NCI-H69 (cell line): ENCODE measurements around the gene VEZF1.
"Not testable (repeated sequence)": the region's sequence is repeated elsewhere in the genome, so short reads cannot be mapped to it uniquely, and the experiment has no call there.

Experiments used
- DNase-seq: peaks from one replicate; lab custom pipeline; 2025; lab: John Stamatoyannopoulos, UW

Gene VEZF1

DNA sequence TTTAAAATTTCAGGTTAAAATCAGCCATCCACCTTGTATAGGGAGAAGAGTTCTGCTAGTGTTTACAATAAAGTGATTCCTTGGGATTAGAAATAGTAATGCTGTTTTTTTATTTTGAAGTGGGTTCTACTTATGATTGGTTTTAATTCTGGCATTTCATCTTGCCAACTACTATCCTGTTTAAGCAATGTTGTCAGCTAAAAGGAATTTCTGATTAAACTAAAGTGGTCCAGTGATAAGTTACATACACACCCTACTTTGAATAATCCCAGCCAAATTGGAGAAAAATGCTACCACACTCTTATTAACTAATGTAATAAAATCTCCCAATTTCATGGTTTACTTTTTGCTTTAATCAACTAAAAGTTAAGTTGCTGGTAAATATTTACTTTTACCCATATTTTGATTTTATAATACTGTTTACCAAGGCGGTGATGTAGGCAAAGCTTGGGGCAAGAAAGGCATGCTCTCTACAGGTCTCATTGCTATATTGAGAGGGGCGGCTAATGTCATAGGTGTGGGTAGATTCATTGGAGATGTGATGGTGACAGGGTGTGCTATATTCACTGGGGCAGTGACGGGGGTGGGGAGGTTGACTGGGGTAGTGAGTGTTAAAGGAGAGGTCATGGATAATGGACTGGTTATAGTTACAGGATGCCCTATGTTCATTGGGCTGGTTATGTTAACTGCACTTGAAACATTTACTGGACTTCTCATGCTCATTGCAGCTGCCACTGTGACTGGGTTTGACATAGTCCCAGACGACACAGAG lies 13.8 kb downstream of the VEZF1 start:
- DNase-seq: not testable (repeated sequence)

DNA sequence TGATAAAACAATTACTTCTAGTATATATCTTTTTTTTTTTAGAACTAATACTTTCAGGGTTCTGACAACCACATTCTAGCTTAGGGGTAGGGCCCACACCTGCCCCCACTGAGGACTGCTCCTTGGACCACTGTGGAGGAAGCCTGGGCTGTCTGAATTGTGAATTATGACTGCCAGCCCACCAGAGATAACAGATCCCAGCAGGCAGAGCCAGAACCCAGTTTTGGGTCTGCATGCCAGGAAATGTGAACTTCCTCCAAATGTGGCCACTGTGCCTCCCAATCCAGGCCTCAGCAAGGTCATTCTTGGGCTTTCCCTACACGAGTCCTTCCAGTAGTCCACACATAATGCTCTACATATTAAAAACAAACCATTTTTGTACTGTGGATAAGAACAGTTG lies 15.9 kb downstream of the VEZF1 start:
- DNase-seq: no peak

DNA sequence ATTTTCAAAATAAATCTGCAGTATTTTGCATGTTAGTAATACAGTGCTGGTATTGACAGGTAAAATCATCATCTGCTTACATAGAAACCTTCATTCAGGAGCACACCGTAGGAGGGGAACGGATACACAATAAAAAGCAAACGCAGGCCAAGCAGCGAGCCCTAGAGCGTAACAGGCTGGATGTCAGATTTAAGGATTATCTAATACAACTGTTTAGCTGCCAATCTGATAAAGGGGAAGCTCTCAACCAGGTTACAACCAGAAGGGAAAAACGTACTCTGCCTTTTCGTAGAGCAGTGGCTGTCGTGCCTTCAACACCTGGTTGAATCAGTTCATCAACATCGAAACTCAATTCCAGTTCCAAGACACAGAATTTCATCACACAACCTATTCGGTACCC lies 16.5 kb downstream of the VEZF1 start:
- DNase-seq: no peak

DNA sequence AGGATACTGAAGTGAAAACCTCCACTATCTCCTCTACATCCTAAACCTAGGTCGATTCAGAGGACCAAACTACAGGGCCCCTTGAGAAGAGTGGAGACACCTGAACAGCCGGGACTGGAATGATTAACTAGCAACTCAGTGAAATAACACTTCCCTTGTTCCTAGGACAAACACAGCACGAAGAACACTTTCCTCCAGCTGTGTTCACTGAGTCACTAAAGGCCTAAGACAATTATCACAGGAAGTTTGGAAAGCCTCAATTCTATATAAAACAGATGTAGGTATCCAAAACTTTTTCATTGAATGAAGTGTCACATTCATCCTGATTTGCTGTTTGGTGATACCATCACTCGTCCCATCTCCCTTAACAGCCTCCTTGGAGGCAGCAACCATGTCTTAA lies 17.3 kb downstream of the VEZF1 start:
- no peak for DNase-seq

DNA sequence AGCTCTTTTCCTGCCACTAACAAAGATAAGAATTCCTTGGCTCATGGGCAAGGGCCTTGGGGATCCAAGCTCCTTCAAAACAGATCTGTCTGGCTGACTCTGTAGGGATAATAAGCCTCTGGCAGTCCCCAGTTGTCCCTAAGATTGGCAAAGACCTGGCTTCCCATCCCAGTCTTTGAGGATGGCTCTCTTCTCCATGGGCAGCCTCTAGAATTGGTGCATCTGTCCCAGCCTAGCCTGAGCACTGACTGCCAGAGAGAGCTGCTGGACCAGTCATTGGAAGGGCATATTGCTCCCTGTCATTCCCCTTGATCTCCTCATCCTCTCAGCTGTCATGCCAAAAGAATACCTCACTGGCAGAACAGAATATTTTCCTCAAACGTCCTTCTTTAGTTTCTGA lies 19.6 kb downstream of the VEZF1 start:
- no peak for DNase-seq

DNA sequence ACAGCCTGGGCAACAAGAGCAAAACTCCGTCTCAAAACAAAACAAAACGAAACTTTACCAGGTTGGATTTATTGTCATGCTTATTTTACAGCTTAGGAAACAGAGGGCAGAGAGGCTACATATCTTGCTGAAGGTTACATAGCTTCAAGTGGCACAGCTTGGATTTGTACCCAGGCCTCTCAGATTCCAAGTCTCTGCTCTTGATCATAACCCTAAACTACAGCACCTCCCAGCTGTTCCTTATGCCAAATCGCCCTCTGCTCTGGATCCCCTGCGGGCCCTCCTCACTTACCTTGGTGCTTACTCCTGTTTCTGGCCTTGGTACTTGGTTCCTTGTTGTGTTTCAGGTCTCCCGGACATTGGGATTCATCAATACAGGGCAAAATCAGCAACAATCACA lies 21.2 kb downstream of the VEZF1 start:
- DNase-seq: no peak

DNA sequence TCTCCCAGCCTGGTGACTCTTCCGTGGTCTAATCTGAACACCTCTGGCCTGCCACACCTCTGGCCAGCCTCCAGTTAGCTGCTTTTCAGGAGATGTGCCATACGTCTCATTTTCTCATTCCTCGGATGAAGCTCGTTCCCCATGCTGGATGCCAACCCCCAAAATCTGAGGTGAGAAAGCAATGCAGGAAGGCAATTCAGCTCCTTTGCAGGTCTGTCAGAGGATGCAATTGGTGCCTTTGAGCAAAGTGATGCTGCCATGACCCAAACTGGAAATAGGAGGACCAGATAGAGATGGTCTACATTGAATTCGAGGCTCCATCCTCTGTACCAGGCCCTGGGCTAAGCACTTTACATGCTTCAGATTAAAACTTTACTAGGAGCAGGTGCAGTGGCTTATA lies 21.8 kb downstream of the VEZF1 start:
- DNase-seq: no peak

DNA sequence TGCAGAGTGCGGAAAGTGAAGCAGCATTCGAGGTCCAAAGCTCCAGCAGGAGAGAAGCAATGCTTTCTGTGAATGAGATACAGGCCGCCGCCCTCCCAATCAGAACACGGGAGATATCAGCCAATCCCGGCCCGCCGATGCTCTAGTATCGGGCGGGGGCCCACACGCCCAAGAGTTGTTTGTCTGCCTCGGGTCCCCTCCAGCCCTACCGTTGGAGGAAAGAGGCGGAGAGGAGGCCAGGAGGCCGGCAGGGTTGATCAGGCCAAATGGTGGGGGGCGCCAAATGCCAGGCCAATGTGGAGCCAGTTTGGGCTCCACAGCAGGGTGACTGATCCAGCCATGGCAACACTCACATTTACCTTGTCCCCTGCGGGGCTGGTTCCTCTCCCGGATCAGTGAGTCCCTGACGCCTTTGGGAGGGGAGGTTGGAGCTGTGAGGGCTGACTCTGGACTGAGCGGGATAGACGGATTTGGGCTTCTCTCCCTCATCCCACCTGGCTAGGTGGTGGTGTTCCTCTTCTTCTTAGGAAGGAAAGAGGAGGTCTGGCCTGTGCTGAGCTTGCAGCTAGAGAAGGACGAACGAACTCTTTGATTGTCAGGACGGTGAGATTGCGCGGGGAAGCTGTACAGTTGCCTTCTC lies 22.4 kb downstream of the VEZF1 start:
- DNase-seq: no peak

DNA sequence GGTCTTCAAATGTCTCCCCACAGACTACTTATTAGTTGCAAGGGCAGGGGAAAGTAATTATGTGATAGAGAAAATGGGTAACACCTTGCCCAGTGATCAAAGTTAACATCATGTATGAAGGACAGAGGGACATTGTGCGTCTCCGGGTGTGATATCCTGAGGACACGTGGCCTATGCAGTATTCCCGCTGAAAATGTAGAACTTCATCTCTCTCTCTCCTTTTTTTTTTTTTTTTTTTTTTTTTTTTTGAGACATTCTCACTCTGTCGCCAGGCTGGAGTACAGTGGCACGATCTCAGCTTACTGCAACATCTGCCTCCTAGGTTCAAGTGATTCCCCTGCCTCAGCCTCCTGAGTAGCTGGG lies 24.9 kb downstream of the VEZF1 start:
- DNase-seq: no peak

DNA sequence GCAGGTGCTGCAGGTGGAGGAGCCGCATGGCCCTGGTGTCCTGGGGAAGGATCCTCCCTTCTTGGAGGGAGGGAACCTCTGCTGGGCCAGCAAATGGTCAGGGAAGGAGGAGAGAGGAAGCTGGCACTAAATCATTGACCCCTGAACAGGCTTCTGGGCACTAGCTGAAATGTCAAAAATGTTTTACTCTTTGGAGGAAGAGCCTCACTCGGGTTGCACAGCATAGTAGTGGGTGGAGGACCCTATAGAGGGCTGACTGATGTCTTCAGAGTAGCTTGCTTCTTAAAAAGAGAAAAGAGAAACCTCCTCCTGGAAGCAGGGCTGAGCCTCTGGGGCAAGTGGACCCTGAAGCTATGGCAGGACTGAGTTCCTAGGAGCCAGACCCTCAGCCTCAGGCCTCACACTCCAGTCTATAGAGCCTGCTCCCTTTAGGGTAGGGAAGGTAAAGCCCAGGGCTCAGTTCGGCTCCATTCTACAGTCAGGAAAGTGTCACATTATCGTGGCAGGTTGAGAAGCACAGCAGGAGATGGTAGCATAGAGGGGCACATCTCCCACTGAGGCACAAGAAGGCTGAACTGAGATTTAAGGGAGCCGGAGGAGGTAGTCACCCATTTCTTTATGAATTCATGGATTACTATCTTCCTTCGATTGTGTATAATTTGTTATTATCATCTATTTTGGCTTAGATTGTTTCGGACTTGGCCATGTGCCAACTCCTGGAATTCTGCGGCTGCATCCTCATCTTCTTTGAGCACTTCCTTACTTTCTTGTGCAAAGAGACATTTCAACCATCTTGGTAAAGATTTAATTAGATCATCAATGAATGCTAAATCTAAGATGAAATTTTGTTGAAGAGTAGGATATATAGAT lies 25.5 kb downstream of the VEZF1 start:
- no peak for DNase-seq

DNA sequence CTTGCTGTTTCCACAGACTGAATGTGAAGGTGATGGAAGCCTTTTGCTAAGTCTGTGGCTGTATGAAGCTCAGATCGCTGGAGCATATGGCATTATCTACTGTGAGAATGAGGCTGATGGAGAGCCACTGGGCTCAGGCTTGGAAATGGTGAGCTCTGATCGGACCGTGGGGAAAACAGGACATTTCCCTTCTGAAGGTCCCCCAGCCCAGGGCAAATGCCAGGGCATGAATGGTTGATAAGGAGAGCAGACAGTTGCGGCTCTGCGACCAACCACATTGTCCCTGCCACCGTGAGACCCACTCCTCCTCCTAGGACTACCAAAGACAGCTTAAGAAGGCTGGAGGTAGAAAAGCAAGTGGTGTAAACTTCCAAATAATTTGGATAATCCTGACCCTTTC lies 28.1 kb downstream of the VEZF1 start:
- DNase-seq: no peak

DNA sequence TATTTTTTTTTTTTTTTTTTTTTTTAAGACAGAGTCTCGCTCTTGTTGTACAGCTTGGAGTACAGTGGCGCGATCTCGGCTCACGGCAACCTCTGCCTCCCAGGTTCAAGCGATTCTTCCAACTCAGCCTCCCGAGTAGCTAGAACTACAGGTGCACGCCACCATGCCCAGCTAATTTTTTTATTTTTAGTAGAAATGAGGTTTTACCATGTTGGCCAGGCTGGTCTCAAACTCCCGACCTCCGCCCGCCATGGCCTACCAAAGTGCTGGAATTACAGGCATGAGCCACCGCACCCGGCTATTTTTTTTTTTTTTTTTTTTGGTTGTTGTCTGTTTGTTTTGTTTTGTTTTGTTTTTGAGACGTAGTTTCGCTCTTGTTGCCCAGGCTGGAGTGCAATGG lies 29.7 kb downstream of the VEZF1 start:
- DNase-seq: not testable (repeated sequence)

DNA sequence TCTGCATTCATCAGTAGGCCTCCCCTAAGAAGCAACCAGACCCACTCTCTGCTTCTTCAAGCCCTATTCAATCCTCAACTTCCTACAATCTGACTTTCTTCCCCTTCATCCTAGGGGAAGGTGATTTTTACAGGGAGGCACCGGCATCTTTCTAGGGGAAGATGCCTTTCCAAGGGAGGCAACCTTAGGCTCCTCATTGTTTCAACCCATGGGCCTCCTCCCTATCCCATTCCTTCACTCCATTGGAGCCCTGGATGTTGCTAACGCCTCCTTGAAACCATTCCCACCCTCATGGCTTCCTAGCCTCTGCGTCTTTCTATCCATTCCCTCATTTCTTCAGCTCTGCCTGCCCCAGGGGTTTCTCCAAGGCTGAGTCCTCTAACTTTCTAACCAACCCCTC lies 30.2 kb downstream of the VEZF1 start:
- no peak for DNase-seq

DNA sequence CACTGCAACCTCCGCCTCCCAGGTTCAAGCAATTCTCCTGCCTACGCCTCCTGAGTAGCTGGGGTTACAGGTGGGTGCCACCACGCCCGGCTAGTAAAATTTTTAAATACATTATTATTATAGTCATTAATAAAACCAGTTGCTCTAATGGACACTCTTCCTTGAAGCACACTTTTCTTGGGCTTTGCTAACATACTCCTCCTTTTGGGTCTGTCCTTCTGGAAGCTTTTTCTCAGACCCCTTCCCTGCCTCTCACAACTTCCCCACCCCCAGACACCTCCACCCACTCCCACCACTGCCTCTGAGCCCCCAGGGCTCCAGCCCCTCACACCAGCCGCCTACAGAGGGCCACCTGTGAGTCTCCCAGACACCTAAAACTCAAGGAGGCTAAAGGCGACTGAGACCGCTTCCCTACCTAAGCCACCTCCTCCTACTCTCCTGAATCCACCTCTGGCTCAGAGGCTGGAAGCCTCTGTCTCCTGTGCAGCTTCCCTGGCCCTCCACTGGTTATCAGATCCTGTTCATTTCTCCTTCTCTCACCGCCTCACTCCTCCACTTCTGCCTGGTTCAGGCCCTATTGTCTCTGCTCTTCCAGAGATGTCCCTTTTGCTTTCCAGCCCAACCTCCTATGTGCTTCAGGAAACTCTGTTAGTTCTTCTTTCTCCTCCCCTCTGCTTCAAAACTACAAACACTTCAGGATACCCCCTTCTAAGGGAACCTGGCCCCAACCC lies 30.8 kb downstream of the VEZF1 start:
- DNase-seq: no peak

DNA sequence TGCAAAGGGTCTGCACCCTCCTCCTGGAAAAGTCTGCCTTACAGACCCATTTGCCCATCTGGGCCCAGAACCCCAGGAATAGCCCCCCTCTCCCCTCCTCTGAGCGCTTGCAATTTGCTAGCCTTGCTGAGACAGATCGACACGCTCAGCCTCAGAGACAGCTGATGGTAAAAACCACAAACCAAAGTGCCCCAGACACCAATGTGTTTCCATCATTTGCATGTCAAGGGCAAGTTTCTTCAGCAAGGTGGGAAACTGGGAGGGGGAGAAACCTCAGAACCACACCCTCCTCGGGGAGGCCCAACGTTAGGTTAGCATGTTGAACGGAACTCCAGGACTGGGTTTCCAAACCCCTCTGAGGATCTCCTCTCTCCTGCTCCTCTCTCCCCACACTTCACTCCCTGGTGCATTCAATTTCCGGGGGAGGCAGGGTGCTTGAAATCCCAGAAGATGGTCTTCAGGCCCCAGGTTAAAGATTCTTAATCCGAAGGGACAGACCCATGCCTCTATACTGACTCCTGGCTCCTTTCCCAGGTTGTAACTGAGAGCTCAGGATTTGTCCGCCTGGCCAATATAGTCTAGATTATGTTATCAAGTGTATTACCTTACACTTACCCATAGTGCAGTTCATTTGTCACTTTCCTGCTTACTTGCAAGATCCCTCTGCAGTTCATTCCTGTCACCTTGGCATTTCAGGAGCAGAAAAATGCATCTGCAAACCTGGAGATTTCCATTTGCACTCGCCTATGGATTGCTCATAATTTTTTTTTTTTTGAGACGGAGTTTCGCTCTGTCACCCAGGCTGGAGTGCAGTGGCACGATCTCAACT lies 31.5 kb downstream of the VEZF1 start:
- peak; percentile 70 for DNase-seq

DNA sequence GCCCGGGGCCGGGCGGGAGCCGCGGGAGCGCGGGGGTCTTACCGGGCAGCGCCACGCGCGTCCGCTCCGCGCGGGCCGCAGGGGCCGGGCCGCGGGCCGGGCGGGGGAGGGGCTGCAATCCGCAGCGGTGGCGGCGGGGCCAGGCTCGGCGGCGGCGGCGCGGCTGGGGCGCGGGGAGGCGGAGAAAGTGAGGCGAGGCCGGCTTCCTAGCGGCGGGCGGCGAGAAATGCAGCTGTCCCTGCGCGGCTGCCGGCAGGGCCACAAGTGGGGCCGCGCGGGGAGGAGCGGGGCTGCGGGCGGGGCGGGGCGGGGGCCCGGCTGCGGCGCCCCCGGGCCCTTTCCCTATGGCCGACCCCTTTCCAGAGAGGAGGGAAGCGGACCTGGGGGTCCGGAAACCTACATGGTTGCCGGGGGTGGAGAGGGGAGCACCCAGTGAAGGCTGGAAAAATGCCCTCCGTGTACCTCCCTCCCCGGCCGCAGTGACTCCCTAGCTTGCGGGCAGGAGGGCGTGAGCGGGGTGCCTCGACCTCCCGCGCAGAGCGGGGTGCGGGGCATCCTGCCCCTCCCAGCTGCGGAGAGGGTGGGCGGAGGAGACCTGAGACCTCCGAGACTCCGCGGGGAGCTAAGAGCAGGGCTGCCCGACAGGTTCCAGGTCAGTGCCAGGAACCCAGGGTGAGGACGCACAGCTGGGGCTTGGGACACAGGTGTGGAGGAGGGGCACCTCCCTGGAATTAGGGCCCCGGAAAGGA lies 32.7 kb downstream of the VEZF1 start, which contains the start of gene CUEDC1:
CUEDC1 (minus strand) TSS at position 230 of the 749 bp plus-strand sequence. CDS start 69,848 bp downstream, outside the sequence.
- peak; percentile 95 for DNase-seq

DNA sequence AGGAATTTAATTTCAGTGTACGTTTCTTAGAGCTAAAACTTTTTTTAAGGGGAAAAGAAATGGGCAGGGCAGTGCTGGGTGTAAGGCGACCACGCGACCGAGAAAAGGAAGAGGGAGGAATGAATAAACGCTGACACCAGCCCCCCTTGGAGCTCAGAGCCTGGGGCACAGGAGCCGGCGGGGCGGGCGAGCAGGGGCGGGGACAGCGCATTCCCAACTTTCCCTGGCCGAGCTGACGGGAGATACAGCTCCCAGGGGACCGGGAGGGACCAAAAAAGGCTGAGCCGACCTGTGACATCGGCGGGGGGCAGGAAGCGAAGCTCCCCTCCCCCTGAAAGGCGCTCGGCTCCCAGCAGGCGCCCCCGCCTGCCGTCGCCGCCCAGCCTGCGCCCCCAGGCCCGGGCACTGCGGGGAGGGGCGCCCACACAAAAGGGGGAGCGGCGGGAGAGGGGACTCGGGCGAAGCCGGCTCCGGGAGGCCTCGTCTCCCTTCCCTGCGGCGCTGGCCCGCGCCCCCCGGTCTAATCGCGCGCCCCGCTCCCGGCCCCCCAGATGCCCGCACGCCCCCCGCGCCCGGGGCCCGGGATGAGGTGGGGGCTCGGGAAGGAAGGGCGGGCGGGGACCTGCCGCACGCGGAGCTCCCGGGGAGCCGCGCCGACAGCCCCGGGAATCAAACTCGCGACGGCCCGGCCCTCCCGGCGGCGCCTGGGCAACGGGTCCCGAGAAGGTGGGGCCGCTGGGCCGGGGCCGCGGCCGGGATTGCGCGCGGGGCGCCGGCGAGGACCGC lies 33.5 kb downstream of the VEZF1 start:
- DNase-seq: peak; percentile 99

DNA sequence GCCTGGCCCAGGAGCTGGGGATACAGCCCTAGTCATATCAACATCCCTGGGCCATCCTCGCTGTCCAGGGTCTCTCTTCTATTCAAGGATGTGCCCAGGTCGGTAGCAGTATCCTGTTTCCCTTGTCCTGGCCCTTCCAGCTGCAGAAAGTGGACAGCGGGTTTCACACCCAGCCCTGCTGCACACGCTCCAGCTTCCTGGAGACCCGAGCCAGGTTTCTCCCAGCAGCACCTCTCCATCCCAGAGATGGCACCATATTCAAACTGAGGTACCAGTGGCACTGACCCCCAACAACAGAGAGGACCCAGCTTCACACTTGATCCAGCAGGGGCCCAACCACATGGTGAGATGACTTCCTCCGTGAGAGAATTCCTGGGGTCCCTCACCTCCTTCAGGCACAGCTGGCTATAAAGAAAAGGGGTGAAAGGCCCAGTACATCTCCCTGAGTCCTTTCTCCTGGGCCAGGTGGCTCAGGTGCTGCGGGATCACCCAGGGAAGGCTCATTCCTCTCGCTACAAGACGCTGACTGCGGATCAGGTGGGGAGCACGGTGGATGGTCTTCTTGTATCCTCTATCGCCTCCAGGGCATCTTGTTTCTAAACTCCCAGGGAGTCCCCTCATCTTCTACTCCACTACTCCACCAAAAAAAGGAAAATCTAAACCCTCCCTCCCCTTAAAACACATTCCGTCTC lies 34.2 kb downstream of the VEZF1 start:
- DNase-seq: peak; percentile 82

DNA sequence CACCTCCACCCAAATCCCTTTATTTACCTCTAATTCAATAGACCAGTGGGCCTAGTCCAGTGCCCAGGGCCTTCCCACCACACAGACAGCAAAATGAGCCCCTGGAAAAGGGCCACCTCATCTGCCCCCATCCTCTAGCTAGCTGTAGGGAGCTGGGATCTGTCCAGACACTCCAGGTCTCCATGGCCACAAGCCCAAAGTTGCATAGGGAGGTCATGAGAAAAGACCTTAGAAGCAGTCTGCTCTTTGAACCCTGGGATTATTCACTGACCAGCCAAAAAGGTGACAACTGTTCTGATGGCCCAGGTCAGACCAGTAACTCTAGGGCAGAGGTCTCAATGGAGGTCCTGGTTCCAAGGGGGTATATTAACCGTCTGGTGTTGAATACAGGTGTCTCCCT lies 34.8 kb downstream of the VEZF1 start:
- DNase-seq: no peak
